Keratinocyte (primary cell): ENCODE data around the gene ZBTB44.
"Not testable (repeated sequence)": the region's sequence is repeated elsewhere in the genome, so short reads cannot be mapped to it uniquely, and the experiment has no call there.

Experiments used
- CTCF ChIP-seq, 3 experiments: IDR thresholded peaks in 1 of 3; conservative IDR thresholded peaks in 1 of 3; optimal IDR thresholded peaks in 1 of 3; 2 replicates in 2 of 3; 3 replicates in 1 of 3; pipeline versions ENCODE3 to v1.5.1; 2011; ENCODE audit warnings: low read length in 3 of 3, mild to moderate bottlenecking in 3 of 3, moderate library complexity in 2 of 3, control low read depth in 1 of 3, inconsistent platforms in 1 of 3; ENCODE audit not compliant: insufficient read depth in 2 of 3; ENCODE audit errors: extremely low read depth in 1 of 3
- EZH2 ChIP-seq: IDR thresholded peaks from one replicate; pipeline ENCODE4 v1.6.1; 2012; ENCODE audit warnings: inconsistent platforms, mild to moderate bottlenecking, low read length, moderate library complexity

GRCh38 chr11:130249929-130250328 is 64.8 kb downstream of the ZBTB44 start:
- not testable (repeated sequence) for TF ChIP-seq CTCF (optimal IDR thresholded peaks at IDR 0.05 in 1 of 3, IDR thresholded peaks at IDR 0.05 in 1 of 3, conservative IDR thresholded peaks at IDR 0.05 in 1 of 3; ENCODE audit: extremely low read depth in 1 of 3, insufficient read depth in 2 of 3, low read length in 3 of 3); EZH2
